Neural progenitor cell (in vitro differentiated cells): ENCODE data around the gene ANKRD11. TPM values are rescaled to one million over a fixed set of nuclear protein-coding genes. Genes with fewer than 3 reads are reported as not detected.

Source experiments
- DNase-seq: peaks from one replicate; pipeline ENCODE4 v3.0.0-alpha.2; 2016; ENCODE audit warnings: low spot score
- H2AFZ ChIP-seq: fragments of 200-600 bp; sonication (generic); replicated peaks from 2 replicates; pipeline ENCODE4 v1.6.1; 2016; ENCODE audit warnings: antibody characterized with exemption
- H3F3A ChIP-seq: fragments of 200-600 bp; sonication (generic); 2 replicates; pipeline ENCODE4 v1.6.1; 2016; ENCODE audit warnings: antibody characterized with exemption, low read depth
- H3K27ac ChIP-seq: fragments of 200-600 bp; sonication (generic); 2 replicates; pipeline ENCODE4 v1.5.1; 2016; ENCODE audit warnings: mild to moderate bottlenecking
- H3K27me3 ChIP-seq: fragments of 200-600 bp; sonication (generic); 2 replicates; pipeline ENCODE4 v1.6.1; 2016; ENCODE audit warnings: mild to moderate bottlenecking, moderate library complexity
- H3K36me3 ChIP-seq: fragments of 200-600 bp; sonication (generic); 2 replicates; pipeline ENCODE4 v1.5.1; 2016
- H3K4me1 ChIP-seq: fragments of 200-600 bp; sonication (generic); 2 replicates; pipeline ENCODE4 v1.6.1; 2016; ENCODE audit warnings: mixed run types
- H3K4me2 ChIP-seq: fragments of 200-600 bp; sonication (generic); 2 replicates; pipeline ENCODE4 v1.6.1; 2016
- H3K4me3 ChIP-seq: fragments of 200-600 bp; sonication (generic); 2 replicates; pipeline ENCODE4 v1.5.1; 2016
- H3K79me2 ChIP-seq: fragments of 200-600 bp; sonication (generic); 2 replicates; pipeline ENCODE4 v1.6.1; 2016; ENCODE audit warnings: low read depth
- H3K9ac ChIP-seq: fragments of 200-600 bp; sonication (generic); 2 replicates; pipeline ENCODE4 v1.6.1; 2016
- H3K9me3 ChIP-seq: fragments of 200-600 bp; sonication (generic); 2 replicates; pipeline ENCODE4 v1.5.1; 2016; ENCODE audit warnings: low read depth
- H4K20me1 ChIP-seq: fragments of 200-600 bp; sonication (generic); 2 replicates; pipeline ENCODE4 v1.6.1; 2016; ENCODE audit warnings: low read depth
- H3K27ac Mint-ChIP-seq: 3 replicates; pipeline ENCODE4 v1.8.0; 2021; ENCODE audit warnings: mixed read lengths
- H3K27me3 Mint-ChIP-seq: 2 replicates; pipeline ENCODE4 v1.8.0; 2022; ENCODE audit warnings: low read depth, mild to moderate bottlenecking, inconsistent platforms, moderate library complexity, mixed read lengths; ENCODE audit not compliant: insufficient read depth
- H3K36me3 Mint-ChIP-seq: 3 replicates; pipeline ENCODE4 v1.8.0; 2021; ENCODE audit warnings: mixed read lengths
- H3K4me1 Mint-ChIP-seq: 3 replicates; pipeline ENCODE4 v1.8.0; 2021; ENCODE audit warnings: mixed read lengths
- H3K4me3 Mint-ChIP-seq: 3 replicates; pipeline ENCODE4 v1.8.0; 2021; ENCODE audit warnings: mild to moderate bottlenecking, moderate library complexity, mixed read lengths
- H3K9me3 Mint-ChIP-seq: 3 replicates; pipeline ENCODE4 v1.8.0; 2020; ENCODE audit warnings: mixed read lengths
- EZH2 ChIP-seq: fragments of 200-600 bp; sonication (generic); IDR thresholded peaks from 2 replicates; pipeline ENCODE4 v1.6.1; 2017; ENCODE audit warnings: antibody characterized with exemption, mild to moderate bottlenecking, moderate library complexity
- EZH2phosphoT487 ChIP-seq: fragments of 200-600 bp; sonication (generic); IDR thresholded peaks from 2 replicates; pipeline ENCODE4 v1.6.1; 2017; ENCODE audit warnings: antibody characterized with exemption
- total RNA-seq: library from RNA; depleted of rRNA; stranded (reverse); fragments of >200 nt; gene quantifications from 2 replicates; pipeline ENCODE4 v1.2.3, GENCODE V29; 2015; ENCODE audit warnings: low replicate concordance
- TF ChIP-seq, protein P1 (sequence below): fragments of 200-600 bp; sonication (generic); IDR thresholded peaks from 2 replicates; pipeline ENCODE4 v1.5.1; 2017; ENCODE audit warnings: antibody characterized with exemption, mild to moderate bottlenecking

Gene ANKRD11
- total RNA-seq, 1 donor from 2014 or later, result 47.3 TPM

DNA sequence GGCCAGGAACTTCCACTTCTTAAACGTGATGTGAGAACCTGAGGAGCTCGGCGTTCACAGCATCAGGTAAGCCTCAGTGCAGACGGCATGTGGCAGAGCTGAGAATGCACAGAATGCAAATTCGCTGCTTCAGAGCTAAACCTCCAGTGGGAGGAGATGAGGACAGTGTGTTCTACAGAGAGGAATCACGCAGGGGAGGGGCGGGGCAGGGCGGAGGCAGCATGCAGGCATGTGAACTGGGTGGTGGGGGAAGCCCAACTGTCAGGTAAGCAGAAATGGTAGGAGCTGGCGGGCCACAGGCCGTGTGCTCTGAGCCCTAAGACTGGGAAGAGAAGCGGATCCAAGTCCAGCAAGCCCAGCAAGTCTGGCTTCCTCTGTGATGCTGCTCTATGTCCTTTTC is 178.2 kb downstream of the ANKRD11 start:
- no peaks in the 10 kb centered on the region for H3K27me3 ChIP-seq
- H2AFZ ChIP-seq, result no peak overlapping the region
- H3K27ac ChIP-seq, result no peak overlapping the region
- no peak overlapping the region for H3K4me3 Mint-ChIP-seq
- peaks cover 99% of the 10 kb centered on the region for H4K20me1 ChIP-seq
- no peaks in the 10 kb centered on the region for H3K36me3 ChIP-seq
- H3K9ac ChIP-seq, result no peak overlapping the region
- no peaks in the 10 kb centered on the region for H3K9me3 ChIP-seq
- H3K4me1 ChIP-seq, result no peaks in the 10 kb centered on the region
- H3K36me3 Mint-ChIP-seq, result peaks cover 34% of the 10 kb centered on the region
- no peak overlapping the region for H3K27ac Mint-ChIP-seq
- peaks cover 23% of the 10 kb centered on the region for H3K4me1 Mint-ChIP-seq
- TF ChIP-seq EZH2phosphoT487 (no peak), EZH2 (no peak)
- TF ChIP-seq, protein P1, sequence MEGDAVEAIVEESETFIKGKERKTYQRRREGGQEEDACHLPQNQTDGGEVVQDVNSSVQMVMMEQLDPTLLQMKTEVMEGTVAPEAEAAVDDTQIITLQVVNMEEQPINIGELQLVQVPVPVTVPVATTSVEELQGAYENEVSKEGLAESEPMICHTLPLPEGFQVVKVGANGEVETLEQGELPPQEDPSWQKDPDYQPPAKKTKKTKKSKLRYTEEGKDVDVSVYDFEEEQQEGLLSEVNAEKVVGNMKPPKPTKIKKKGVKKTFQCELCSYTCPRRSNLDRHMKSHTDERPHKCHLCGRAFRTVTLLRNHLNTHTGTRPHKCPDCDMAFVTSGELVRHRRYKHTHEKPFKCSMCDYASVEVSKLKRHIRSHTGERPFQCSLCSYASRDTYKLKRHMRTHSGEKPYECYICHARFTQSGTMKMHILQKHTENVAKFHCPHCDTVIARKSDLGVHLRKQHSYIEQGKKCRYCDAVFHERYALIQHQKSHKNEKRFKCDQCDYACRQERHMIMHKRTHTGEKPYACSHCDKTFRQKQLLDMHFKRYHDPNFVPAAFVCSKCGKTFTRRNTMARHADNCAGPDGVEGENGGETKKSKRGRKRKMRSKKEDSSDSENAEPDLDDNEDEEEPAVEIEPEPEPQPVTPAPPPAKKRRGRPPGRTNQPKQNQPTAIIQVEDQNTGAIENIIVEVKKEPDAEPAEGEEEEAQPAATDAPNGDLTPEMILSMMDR, result no peak
- H3K4me2 ChIP-seq, result no peak overlapping the region
- peaks cover 100% of the 10 kb centered on the region for H3K79me2 ChIP-seq
- no peak overlapping the region for H3K4me3 ChIP-seq
- H3K9me3 Mint-ChIP-seq, result no peaks in the 10 kb centered on the region
- peaks cover 5% of the 10 kb centered on the region for H3K27me3 Mint-ChIP-seq
- no peaks in the 10 kb centered on the region for H3F3A ChIP-seq
- no peak for DNase-seq

GRCh38 chr16:89311636-89312035 is 178.7 kb downstream of the ANKRD11 start:
- Histone ChIP-seq H3K36me3 (no peaks in the 10 kb centered on the region), H3K4me1 (no peaks in the 10 kb centered on the region), H4K20me1 (peaks cover 96% of the 10 kb centered on the region), H3K27ac (no peak overlapping the region), H3F3A (no peaks in the 10 kb centered on the region), H3K4me3 (no peak overlapping the region), H3K9me3 (no peaks in the 10 kb centered on the region), H3K79me2 (peaks cover 100% of the 10 kb centered on the region), H3K9ac (no peak overlapping the region), H3K4me2 (no peak overlapping the region), H3K27me3 (no peaks in the 10 kb centered on the region), H2AFZ (no peak overlapping the region)
- no peak for TF ChIP-seq EZH2phosphoT487
- no peak for TF ChIP-seq EZH2
- TF ChIP-seq, protein P1, result no peak
- H3K27ac Mint-ChIP-seq, result no peak overlapping the region
- no peaks in the 10 kb centered on the region for H3K9me3 Mint-ChIP-seq
- DNase-seq, result no peak
- peaks cover 5% of the 10 kb centered on the region for H3K27me3 Mint-ChIP-seq
- H3K4me3 Mint-ChIP-seq, result no peak overlapping the region
- peaks cover 37% of the 10 kb centered on the region for H3K36me3 Mint-ChIP-seq
- H3K4me1 Mint-ChIP-seq, result peaks cover 20% of the 10 kb centered on the region

DNA sequence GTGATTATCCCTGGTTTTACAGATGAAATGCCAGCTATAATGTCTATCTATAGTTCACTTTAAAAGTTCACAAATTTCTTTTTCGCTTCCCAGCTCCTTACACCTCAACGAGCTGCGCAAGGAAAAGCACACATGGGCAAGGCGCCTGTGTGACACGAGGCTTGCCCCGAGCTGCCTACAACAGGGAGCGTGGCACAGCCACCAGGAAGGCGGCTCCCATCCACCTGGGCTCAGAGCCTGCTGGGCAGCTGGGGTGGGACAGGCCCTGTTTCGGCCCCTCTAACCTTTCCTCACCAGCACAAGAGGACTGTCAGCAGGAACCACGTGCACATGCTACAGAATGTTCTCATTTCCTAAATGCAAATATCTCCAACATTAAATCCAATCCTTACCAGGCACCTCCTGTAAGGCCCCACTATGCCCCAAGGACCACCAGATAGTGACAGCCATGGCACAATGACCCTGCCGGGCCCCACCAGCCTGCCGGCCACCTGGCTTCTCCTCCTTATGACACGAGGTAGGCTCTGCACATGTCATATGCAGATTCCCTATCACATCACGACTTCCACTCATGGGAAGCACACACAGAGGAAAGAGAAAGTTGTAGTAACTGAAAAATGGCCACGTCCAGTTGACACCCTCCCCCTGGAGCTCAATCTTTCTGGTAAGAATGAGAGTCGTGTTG is 180.8 kb downstream of the ANKRD11 start:
- no peaks in the 10 kb centered on the region for H3K27me3 ChIP-seq
- TF ChIP-seq EZH2, result no peak
- TF ChIP-seq, protein P1, result no peak
- no peak for TF ChIP-seq EZH2phosphoT487
- H3K27ac Mint-ChIP-seq, result no peak overlapping the region

More for the DNA sequence above, 180.8 kb downstream of the ANKRD11 start:
- H3K79me2 ChIP-seq, result peaks cover 81% of the 10 kb centered on the region
- H3K36me3 ChIP-seq, result no peaks in the 10 kb centered on the region
- H3K9ac ChIP-seq, result no peak overlapping the region
- no peak overlapping the region for H3K4me3 Mint-ChIP-seq
- H3F3A ChIP-seq, result no peaks in the 10 kb centered on the region
- peaks cover 2% of the 10 kb centered on the region for H3K27me3 Mint-ChIP-seq
- no peak overlapping the region for H2AFZ ChIP-seq
- H3K9me3 ChIP-seq, result no peaks in the 10 kb centered on the region
- H3K9me3 Mint-ChIP-seq, result no peaks in the 10 kb centered on the region
- no peak overlapping the region for H3K27ac ChIP-seq
- no peaks in the 10 kb centered on the region for H3K4me1 ChIP-seq
- DNase-seq, result no peak
- H3K4me2 ChIP-seq, result no peak overlapping the region
- peaks cover 7% of the 10 kb centered on the region for H3K4me1 Mint-ChIP-seq
- no peak overlapping the region for H3K4me3 ChIP-seq
- peaks cover 37% of the 10 kb centered on the region for H3K36me3 Mint-ChIP-seq
- H4K20me1 ChIP-seq, result peaks cover 81% of the 10 kb centered on the region
